Stimulated activated CD8-positive, alpha-beta memory T cell treated with anti-CD3 and anti-CD28 coated beads, Interleukin-4, amount 100 ng/mL, for 48 hours (primary cell): ENCODE data around the gene RCOR3.
"Not testable (repeated sequence)": the region's sequence is repeated elsewhere in the genome, so short reads cannot be mapped to it uniquely, and the experiment has no call there.

Experiments
- DNase-seq: peaks from one replicate; pipeline ENCODE4 v3.0.0-alpha.2; 2020

RCOR3 gene

DNA sequence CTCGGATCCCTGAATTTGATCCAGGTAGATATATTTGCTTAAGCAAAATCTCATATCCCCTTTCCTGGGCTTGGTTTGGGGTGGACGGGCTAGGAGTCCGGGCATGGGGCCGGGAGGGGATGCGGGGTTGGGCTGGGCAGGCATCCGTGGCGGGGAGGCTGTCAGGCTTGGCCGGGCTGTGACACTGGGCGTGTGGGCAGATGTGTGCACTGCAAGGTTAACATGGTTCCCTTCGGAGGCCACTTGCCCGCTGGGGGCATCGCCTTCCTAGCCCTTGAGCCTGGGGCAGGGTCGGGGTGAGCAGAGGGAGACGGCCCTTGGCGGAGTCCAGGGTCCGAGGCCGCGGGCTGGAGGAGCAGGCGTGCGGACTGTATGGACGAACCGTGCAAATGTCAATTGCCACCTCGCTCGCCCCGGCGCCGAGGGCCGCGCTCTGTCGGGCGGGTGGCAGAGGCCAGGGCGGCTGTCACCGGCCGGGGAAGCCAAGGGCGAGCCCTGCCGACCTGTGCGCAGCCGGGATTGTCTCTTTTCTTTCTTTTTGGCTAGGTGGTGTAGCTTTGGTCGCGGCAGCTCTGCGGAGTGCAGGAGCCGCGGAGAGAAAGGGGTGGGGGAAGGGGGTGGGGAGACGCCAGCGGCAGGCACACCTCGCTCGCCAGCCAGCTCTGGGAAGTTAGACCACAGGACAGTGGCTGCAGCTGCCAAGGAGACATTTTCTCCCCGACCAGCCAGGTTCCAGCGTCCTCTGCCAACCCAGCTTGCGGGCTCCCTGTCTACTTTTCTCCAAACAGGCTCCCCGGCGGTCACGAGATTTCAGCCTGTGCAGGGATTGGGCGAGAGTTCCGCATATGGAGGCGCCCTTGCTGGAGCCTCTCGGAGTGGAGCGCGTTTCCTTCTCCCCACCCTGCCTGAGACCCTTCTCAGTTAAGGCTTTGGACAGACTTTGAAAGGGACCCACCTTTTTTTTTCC, 1.3 kb downstream of the RCOR3 start:
- peak; percentile 81 for DNase-seq

DNA sequence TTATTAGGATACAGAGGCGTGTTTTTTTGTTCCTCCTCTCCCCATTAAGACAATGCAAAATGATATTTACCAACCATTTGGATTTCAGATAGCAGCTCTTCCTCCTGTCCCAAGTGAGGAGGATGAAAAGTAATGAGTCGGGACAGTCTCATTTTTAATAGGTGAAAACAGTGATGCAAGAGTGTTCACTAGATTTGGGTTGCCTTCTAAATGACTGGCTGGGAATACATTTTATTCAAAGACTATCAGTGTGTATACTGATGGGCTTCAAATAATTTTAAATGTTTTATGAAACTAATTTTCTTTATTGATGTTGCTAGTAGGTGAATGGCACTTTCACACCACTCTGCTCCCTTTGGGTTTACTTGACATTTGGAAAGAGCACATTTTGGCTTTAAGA, 2.1 kb downstream of the RCOR3 start:
- DNase-seq = no peak

DNA sequence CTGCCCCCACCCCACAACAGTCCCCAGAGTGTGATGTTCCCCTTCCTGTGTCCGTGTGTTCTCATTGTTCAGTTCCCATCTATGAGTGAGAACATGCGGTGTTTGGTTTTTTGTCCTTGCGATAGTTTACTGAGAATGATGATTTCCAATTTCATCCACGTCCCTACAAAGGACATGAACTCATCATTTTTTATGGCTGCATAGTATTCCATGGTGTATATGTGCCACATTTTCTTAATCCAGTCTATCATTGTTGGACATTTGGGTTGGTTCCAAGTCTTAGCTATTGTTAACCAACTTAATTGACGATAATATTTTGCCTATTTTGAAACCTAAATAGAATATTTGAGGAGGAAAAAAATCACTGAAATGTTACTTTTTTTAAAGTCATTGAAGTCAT, 3.9 kb downstream of the RCOR3 start:
- not testable (repeated sequence) for DNase-seq

DNA sequence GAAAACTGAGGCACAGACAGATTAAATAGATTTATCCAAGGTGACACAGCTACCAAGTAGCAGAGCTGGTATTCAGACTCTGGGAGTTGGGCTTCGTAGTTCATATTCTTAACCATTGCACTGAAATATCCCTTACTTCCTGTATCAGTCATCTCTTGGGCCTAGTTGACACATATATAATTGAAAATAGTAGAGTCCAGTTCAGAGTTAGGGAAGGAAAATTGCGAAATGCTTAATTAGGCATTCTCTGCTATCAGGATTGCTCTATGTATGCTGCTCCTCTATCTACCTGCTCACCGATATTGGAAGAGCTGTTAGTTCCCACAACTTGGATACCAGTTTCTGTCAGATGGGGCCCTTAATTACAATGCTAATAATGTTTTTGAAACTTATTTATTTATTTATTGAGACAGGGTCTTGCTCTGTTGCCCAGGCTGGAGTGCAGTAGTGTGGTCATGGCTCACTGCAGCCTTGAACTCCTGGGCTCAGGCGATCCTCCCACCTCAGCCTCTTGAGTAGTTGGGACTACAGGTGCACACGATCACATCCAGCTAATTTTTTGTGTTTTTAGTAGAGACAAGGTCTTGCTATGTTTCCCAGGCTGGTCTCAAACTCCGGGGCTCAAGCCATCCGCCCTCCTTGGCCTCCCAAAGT, 8.2 kb downstream of the RCOR3 start:
- no peak for DNase-seq

DNA sequence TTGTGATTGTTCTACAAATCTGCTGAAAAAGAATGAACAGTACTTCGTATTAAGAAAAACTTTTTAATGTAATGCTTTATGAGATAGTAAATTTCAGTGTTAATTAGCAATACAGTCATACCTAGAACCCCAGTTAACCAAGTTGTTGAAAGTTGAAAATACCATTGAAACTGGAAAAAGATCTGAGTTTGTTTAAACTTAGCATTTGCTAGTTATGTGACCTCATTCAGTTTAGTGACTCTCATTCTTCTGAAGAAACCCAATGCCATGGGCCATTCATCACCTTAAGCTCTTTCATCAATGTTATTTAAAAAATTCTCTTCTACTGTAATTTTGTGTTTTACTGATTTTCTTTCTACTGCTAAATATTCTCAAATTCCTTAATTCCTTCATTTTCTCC, 20.2 kb downstream of the RCOR3 start:
- no peak for DNase-seq

DNA sequence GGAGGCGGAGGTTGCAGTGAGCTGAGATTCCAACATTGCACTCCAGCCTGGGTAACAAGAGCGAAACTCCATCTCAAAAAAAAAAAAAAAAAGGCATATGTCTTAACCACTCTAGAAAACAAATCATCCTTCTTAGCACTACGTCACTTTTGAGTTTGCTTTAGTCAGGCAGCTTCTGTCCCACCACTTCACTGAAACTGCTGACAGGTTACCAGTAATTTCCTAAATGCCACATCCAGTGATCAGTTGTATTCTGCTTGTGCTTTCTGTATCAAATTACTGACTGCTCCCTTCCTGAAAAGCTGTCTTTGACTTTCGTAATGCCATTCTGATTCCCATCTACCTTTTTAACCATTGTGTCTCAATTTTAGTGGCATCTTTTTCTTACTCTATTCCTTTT, 21.7 kb downstream of the RCOR3 start:
- no peak for DNase-seq

DNA sequence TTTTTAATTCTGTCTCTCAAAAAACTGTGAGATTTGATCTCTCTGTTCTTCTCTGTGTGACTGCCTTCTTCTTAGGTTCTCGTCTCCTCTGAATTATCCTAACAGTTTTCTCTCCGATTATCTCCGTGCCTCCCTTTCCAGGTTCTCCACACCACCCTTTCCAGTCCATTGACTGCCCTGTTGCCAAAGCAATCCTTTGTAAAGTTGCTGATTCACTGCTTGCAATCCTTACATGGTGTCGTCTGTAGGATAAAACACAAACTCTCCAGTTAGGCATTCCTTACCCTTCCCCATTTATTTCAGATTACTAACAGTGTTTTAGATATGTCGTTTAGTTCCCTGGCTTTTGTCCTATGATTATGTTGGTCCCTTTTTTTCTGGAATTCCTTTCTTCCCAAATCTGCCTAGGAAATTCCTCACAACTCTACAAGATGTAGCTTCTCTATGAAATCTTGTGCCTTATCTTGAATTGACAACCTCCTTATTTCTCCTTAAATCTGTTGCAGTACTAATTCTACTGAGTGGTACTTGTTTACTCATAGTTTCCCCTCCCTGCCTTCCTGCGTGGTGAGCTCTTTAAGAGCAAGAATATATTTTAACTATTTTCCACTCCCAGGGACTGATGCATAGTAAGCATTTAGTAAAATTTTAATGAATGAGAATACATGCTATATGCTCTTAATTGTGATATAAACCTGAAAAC, 22.3 kb downstream of the RCOR3 start:
- no peak for DNase-seq

DNA sequence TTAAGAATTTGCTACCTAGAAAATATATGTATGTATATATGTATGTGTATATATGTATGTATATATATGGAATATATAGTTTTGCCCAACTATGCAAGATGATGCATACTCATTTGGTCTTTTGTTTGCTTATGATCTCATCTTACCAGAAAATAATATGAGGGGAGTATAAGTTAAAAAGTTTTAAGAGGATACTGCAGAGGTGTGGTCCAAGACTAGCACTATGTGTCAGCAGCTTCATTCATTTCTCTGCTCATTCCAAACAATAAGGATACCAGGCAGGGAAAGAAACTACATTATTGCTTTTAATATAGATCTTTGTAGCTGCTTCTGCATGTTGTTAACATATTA, 22.8 kb downstream of the RCOR3 start:
- no peak for DNase-seq

DNA sequence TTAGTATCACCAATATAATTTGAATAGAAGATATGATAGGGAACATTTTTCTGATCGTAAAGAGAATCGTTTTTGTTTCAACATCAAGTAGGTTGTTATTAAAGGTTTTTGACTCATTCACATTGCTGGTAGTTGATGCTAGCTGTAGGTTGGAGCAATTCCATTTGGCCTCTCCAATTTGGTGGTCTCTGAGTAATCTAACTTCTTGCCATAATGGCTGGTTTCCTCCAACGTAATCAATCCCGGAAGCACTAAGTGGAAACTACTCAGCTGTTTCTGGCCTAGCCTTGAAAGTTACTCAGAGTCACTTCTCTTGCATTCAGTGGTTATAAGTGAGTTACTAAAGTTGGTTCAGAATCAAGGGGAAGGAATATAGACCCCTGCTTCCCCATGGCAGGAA, 26.0 kb downstream of the RCOR3 start:
- DNase-seq = no peak

DNA sequence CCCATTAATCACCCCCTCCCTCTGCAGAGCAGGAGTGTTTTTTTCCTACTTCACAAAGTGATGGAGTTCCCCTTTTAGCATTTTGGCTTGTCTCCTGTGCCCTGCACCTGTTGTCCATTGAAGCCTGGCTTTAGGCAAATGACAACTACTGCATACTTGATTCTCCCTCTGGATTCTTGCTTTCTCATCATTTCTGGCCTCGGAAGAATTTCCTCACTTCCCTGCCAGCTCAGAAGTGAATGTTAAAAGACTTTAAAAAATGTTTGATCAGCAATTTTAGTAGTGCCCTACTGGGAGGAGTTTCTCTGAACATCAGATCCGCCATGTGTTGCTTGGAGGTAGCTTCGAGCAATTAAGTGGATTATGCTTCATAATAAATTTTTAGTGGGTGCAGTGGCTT, 28.1 kb downstream of the RCOR3 start:
- DNase-seq = no peak

DNA sequence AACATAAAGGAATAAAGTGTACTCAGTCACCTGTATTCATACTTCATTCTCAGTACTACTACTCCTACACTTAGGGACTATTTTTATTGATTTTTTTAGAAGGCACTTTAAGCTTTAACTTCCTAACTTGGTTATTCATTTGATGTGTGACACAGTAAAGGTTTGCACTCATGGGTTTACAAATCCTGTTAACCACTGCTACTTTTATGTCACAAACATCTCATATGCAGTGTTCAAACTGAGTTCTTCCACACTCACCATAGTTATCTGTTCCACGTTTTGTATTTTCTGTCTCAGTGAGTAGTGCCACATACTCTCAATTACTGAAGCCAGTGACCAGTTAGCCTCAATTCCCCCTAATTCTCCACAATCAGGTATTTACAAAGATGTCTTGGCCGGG, 33.2 kb downstream of the RCOR3 start:
- no peak for DNase-seq

DNA sequence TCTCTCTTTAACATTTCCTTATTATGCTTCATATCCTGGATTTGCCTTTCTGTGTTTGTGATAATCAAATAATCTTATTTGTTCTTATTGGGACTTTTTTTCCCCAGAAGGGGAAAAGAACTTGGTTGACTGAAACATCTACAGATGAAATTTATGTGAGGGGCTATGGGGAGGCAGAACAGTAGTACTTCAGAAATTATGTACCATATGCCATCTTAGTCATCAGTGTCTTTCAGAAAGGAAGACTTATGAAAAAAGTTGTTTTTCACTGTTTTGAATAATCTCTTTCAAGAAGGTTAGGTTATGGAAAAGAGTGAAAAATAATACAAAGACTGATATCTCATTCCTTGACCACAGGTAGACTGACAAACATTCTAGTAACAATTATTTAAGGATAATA, 37.2 kb downstream of the RCOR3 start:
- DNase-seq = no peak

DNA sequence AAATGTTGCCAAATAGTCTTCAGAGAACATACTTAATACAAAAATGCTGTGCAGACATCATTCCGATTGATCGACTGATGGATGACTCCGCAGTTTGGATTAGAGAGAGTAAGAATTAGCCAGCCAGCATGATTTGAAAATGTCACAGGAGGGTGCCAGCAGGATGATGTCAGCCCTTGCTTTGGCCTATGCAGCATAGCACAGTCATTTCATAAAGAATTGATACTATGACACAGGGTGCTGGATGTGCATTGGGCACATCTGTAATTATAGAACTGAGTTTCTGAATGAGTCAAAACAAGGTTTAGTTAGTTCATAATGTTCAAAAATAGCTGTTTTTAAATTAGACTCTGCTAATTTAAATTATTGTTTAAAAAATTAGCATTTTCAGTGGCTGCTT, 45.9 kb downstream of the RCOR3 start:
- DNase-seq = peak; percentile 58

DNA sequence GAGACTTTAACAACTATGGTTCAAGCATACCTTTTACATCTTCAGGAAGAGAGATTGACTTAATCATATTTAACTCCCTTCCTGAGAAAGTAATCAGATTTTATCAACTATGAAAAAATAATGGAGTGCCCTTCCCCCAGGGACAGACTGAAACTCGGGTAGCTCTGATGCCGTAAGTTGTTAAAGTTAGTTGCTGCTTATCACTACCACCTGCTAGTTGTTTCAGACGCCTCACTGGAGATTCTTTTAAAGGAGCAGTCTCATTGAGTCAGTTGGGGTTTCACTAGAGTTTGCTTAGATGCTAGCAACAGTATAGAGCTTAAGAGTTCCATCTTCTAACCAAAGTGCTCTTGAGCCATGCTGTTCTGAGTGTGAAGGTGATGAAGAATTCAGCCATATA, 50.5 kb downstream of the RCOR3 start:
- DNase-seq = no peak

DNA sequence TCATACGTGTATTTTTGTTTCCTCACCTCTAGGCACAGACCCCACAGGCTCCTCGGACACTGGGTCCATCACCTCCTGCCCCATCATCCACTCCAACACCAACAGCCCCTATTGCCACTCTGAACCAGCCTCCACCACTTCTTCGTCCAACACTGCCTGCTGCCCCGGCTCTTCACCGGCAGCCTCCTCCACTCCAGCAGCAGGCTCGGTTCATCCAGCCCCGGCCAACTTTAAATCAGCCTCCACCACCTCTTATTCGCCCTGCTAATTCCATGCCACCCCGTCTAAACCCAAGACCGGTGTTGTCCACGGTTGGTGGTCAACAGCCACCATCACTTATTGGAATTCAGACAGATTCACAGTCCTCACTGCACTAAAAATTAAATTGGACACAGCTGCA, 54.2 kb downstream of the RCOR3 start:
- DNase-seq = no peak

DNA sequence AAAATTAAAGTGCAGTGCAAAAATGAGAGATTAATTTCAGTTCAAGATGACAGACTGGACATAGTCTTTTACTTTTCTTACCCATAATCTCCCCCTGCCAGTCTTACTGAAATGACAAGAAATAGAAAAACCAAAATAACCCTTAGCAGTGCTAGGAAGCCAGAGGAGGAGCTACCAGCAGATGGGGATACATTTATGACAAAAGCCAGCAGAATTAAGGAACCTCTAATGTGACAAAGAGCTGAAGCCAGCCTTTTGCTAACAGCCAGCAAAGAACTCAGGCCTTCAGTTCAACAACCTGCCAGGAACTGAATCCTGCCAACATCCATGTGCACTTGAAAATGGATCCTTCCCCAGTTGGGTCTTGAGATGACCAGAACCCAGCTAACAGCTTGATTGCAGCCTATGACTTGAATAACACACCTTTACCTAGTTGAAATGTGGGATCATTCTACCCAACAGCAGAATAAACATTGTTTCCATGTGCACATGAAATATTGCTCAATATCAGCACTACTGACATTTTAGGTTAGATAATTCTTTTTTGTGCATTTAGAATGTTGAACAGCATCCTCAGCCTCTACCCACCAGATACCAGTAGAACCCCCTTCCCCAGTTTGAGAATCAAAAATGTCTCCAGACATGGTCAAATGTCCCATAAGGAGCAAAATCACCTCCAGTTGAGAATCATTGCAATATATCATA, 59.6 kb downstream of the RCOR3 start:
- DNase-seq = no peak

DNA sequence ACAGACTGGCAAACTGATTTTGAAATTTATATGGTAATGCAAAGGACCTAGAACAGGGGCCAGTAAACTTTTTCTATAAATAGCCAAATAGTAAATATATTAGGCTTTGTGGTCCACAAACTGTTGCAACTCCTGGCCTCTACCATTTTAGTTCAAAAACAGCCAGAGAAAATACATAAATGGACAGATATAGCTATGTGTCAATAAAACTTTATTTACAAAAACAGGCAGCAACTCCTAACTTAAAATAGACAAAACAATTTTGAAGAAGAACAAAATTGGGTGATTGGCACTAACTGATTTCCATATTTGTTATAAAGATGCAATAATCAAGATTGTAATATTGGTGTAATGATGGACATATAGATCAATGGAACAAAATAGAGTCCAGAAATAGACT, 60.7 kb downstream of the RCOR3 start:
- no peak for DNase-seq

DNA sequence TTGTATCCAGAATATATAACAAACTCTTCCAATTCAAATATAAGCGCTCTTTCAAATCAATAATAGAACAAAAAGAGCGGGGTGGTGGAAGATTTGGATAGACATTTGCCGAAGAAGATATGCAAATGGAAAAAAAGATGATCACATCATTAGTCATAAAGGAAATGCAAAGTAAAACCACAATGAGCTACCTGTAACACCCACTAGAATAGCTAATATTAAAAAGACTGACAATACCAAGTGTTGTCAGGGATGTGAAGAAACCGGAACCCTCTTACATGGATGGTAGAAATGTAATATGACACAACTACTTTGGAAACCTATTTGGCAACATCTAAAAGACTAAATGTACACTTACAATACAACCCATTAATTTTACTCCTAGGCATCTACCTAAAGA, 61.8 kb downstream of the RCOR3 start:
- no peak for DNase-seq

DNA sequence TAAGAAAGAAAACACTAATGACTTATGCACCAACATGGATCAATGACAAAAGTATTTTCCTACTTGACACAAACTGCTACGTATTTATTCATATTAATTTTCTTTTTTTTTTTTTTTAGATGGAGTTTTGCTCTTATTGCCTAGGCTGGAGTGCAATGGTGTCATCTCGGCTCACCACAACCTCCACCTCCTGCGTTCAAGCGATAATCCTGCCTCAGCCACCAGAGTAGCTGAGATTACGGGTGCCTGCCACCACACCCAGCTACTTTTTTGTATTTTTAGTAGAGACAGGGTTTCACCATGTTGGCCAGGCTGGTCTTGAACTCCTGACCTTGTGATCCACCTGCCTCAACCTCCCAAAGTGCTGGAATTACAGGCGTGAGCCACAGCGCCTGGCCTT, 62.5 kb downstream of the RCOR3 start:
- DNase-seq = not testable (repeated sequence)

DNA sequence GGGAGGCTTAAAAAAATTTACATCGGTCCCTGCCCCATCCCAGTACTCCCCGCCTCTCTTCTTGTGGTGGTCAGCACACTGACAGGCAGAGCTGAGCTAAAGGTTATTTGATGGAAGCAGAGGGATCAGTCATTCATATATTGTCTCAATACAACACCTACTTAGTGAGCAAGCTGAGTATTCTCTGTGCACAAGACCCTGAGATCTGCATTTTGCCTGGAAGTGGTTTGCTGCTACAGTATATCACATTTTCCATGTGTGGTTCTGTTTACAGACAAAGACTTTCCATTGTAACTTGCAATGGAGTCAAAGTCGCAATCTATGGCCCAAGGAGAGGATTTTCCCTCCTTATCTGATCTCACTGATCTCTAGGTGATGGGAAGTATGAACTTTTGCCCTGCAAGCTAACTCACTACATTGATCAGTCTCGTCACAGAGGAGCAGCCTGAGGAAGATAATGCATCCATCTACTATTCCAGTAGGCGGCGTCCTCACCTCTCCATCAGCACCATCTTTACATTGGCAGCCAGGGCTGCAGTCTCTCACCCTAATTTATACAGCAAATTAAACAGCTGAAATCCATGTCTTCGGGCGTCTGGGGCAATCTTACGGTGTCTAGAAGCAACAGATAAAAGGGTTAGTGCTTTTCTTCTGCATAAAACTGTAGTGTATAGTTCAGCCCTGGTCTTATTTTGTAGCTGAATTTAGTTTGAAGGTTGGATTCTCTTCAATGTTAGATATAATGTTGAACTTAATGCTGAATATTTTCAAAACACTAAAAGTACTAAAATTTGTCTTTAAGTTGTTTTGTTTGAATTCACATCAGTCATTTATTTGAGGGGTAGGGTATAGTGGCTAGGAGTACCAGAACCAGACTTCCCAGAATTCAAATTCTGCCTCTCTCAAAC, 64.2 kb downstream of the RCOR3 start:
- DNase-seq = peak; percentile 72

DNA sequence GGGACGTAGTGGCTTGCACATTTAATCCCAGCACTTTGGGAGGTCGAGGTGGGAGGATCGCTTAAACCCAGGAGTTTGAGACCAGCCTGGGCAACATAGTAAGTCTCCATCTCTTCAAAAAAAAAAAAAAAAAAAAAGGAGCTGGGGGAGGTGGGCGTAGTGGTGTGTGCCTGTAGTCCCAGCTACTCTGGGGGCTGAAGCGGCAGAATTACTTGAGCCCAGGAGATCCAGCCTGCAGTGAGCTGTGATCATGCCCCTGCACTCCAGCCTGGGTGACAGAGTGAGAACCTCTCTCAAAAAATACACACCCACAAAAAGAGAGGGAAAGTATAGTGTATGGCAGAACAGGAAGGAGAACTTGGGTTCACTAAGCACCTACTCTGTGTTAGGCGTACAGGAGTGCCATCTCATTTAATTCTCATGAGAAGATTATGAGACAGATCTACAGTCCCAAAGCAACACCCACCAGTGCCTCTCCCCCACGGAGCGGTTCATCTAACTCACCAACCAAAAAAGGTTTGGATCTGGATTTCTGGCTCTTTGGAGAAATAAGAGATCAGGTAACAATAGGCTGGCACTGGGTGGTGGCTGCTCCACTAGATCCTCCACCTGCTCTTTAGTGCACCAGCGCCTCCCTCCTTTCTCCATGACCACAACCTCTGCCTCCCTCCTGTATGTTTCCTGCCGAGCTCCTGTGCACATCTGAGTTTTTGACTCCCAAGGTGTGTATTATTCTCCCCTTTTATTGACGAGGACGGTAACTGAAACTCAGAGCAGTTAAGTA, 66.0 kb downstream of the RCOR3 start:
- no peak for DNase-seq
